GM23338 (cell line): Measurements from ENCODE around the gene VPS39.

Experiments used
- EZH2 ChIP-seq: fragments of 200-600 bp; sonication (generic); IDR thresholded peaks from one replicate; pipeline ENCODE4 v1.8.0; 2017; ENCODE audit warnings: antibody characterized with exemption, mild to moderate bottlenecking, low read depth; ENCODE audit not compliant: unreplicated experiment
- EZH2phosphoT487 ChIP-seq: fragments of 200-600 bp; sonication (generic); IDR thresholded peaks from one replicate; pipeline ENCODE4 v1.8.1; 2018; ENCODE audit warnings: antibody characterized with exemption; ENCODE audit not compliant: unreplicated experiment
- POLR2AphosphoS5 ChIP-seq: IDR thresholded peaks from 2 replicates; pipeline ENCODE4 v1.6.1; 2016; ENCODE audit warnings: antibody characterized with exemption, low read depth
- TF ChIP-seq, protein P1 (sequence below), 2 experiments: fragments of 200-600 bp in 1 of 2; sonication (generic) in 1 of 2; conservative IDR thresholded peaks; 2 replicates each; pipeline versions ENCODE4 v1.5.1 to v1.6.1; 2016 to 2017; ENCODE audit warnings: antibody characterized with exemption in 2 of 2, low read depth in 2 of 2, mild to moderate bottlenecking in 2 of 2, moderate library complexity in 1 of 2

DNA sequence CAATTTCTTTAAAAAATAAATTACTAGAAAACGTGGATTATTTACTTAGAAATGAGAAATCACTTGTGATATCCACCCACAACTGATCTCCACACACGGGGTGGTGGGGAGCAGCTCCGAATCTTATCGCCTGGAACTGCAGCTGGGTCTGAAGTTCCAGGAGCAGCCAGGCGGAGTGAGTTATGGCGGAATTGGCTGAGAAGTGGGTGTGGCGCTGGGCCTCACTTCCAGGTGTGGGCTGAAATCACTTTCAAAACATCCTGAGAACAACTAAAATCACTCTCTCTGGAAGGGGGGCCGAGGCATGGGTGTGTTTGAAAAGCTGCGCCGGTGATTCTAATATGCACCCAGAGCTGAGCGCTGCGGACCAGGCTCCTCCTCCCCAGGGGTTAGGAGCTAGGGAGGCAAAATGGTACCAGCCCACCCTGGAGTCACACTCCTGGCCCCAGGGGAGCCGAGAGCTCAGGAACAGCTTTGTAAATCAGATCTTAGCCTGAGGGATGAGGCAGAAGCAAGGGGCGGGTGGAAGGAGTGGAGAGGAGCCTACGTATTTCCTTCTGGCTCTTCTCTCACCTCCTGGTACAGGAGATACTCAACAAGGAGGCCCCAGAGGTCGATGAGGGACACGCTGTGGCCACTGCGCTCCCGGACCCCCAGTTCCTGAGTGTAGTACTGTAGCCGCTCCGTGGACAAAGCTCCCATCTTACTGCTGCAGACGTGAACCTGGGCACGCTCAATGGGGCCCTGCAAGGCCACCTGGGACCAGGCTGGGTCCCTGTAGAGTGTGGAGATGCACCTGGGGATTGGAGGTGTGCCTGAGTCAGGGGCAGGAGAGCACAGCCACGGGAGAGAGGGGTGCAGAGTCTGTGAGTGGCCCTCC lies 61.3 kb downstream of the VPS39 start:
- TF ChIP-seq, protein P1, sequence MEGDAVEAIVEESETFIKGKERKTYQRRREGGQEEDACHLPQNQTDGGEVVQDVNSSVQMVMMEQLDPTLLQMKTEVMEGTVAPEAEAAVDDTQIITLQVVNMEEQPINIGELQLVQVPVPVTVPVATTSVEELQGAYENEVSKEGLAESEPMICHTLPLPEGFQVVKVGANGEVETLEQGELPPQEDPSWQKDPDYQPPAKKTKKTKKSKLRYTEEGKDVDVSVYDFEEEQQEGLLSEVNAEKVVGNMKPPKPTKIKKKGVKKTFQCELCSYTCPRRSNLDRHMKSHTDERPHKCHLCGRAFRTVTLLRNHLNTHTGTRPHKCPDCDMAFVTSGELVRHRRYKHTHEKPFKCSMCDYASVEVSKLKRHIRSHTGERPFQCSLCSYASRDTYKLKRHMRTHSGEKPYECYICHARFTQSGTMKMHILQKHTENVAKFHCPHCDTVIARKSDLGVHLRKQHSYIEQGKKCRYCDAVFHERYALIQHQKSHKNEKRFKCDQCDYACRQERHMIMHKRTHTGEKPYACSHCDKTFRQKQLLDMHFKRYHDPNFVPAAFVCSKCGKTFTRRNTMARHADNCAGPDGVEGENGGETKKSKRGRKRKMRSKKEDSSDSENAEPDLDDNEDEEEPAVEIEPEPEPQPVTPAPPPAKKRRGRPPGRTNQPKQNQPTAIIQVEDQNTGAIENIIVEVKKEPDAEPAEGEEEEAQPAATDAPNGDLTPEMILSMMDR (conservative IDR thresholded peaks at IDR 0.05; ENCODE audit: low read depth in 2 of 2): no peak
- TF ChIP-seq EZH2phosphoT487 (no peak), POLR2AphosphoS5 (no peak), EZH2 (no peak)
